Measurements from ENCODE around the gene ACTR2.
"Not testable (repeated sequence)": the region's sequence is repeated elsewhere in the genome, so short reads cannot be mapped to it uniquely, and the experiment has no call there.

ACTR2 gene

GRCh38 chr2:65316072-65316471, 88.4 kb downstream of the ACTR2 start:
- H3K9ac ChIP-seq (ENCODE audit: low read length): no peak overlapping the region
- no peak overlapping the region for H3K27ac ChIP-seq (ENCODE audit: low read depth, low read length)
- no peaks in the 10 kb centered on the region for H3K9me3 ChIP-seq (ENCODE audit: low read length)
- H3K4me1 ChIP-seq (ENCODE audit: insufficient read depth, low read length): peaks cover 7% of the 10 kb centered on the region
- H3K4me3 ChIP-seq (ENCODE audit: low read depth in 1 of 2, low read length in 2 of 2): no peak overlapping the region
- H3K27me3 ChIP-seq (ENCODE audit: control insufficient read depth in 1 of 2, insufficient read depth in 2 of 2, low read length in 2 of 2): no peaks in the 10 kb centered on the region
- H3K36me3 ChIP-seq (ENCODE audit: insufficient read depth, low read length): peaks cover 20% of the 10 kb centered on the region

GRCh38 chr2:65317351-65317750, 89.7 kb downstream of the ACTR2 start:
- H3K27ac ChIP-seq (ENCODE audit: low read depth, low read length); H3K9me3 ChIP-seq (ENCODE audit: low read length); H3K9ac ChIP-seq (ENCODE audit: low read length); H3K27me3 ChIP-seq (ENCODE audit: control insufficient read depth in 1 of 2, insufficient read depth in 2 of 2, low read length in 2 of 2); H3K4me3 ChIP-seq (ENCODE audit: low read depth in 1 of 2, low read length in 2 of 2); H3K4me1 ChIP-seq (ENCODE audit: insufficient read depth, low read length): not testable (repeated sequence)
- H3K36me3 ChIP-seq (ENCODE audit: insufficient read depth, low read length): peaks cover 15% of the 10 kb centered on the region

- H3K36me3 ChIP-seq (ENCODE audit: insufficient read depth, low read length): peaks cover 10% of the 10 kb centered on the region
- H3K4me1 ChIP-seq (ENCODE audit: insufficient read depth, low read length): peaks cover 7% of the 10 kb centered on the region
- H3K27me3 ChIP-seq (ENCODE audit: control insufficient read depth in 1 of 2, insufficient read depth in 2 of 2, low read length in 2 of 2): no peaks in the 10 kb centered on the region
- no peak overlapping the region for H3K9ac ChIP-seq (ENCODE audit: low read length)
- no peak overlapping the region for H3K27ac ChIP-seq (ENCODE audit: low read depth, low read length)
- H3K4me3 ChIP-seq (ENCODE audit: low read depth in 1 of 2, low read length in 2 of 2): no peak overlapping the region
- no peaks in the 10 kb centered on the region for H3K9me3 ChIP-seq (ENCODE audit: low read length)
These were observed 90.2 kb downstream of the ACTR2 start for GRCh38 chr2:65317841-65318240.

GRCh38 chr2:65319072-65319673, 91.5 kb downstream of the ACTR2 start:
- Histone ChIP-seq H3K4me1 (ENCODE audit: insufficient read depth, low read length) (peaks cover 7% of the 10 kb centered on the region), H3K4me3 (ENCODE audit: low read depth in 1 of 2, low read length in 2 of 2) (no peak overlapping the region), H3K27ac (ENCODE audit: low read depth, low read length) (no peak overlapping the region), H3K9me3 (ENCODE audit: low read length) (no peaks in the 10 kb centered on the region), H3K27me3 (ENCODE audit: control insufficient read depth in 1 of 2, insufficient read depth in 2 of 2, low read length in 2 of 2) (no peaks in the 10 kb centered on the region), H3K9ac (ENCODE audit: low read length) (no peak overlapping the region), H3K36me3 (ENCODE audit: insufficient read depth, low read length) (no peaks in the 10 kb centered on the region)

GRCh38 chr2:65319674-65320041, 92.0 kb downstream of the ACTR2 start:
- H3K4me1 ChIP-seq (ENCODE audit: insufficient read depth, low read length): peaks cover 7% of the 10 kb centered on the region
- H3K9ac ChIP-seq (ENCODE audit: low read length): no peak overlapping the region
- no peak overlapping the region for H3K4me3 ChIP-seq (ENCODE audit: low read depth in 1 of 2, low read length in 2 of 2)
- H3K27me3 ChIP-seq (ENCODE audit: control insufficient read depth in 1 of 2, insufficient read depth in 2 of 2, low read length in 2 of 2): no peaks in the 10 kb centered on the region
- no peak overlapping the region for H3K27ac ChIP-seq (ENCODE audit: low read depth, low read length)
- no peaks in the 10 kb centered on the region for H3K36me3 ChIP-seq (ENCODE audit: insufficient read depth, low read length)
- no peaks in the 10 kb centered on the region for H3K9me3 ChIP-seq (ENCODE audit: low read length)

GRCh38 chr2:65320042-65320725, 92.6 kb downstream of the ACTR2 start:
- no peak overlapping the region for H3K27ac ChIP-seq (ENCODE audit: low read depth, low read length)
- peaks cover 7% of the 10 kb centered on the region for H3K4me1 ChIP-seq (ENCODE audit: insufficient read depth, low read length)
- no peak overlapping the region for H3K4me3 ChIP-seq (ENCODE audit: low read depth in 1 of 2, low read length in 2 of 2)
- no peaks in the 10 kb centered on the region for H3K27me3 ChIP-seq (ENCODE audit: control insufficient read depth in 1 of 2, insufficient read depth in 2 of 2, low read length in 2 of 2)
- H3K9ac ChIP-seq (ENCODE audit: low read length): no peak overlapping the region
- H3K9me3 ChIP-seq (ENCODE audit: low read length): no peaks in the 10 kb centered on the region
- no peaks in the 10 kb centered on the region for H3K36me3 ChIP-seq (ENCODE audit: insufficient read depth, low read length)

Measured in muscle layer of colon (tissue), 2 donors.